ENCODE data around the gene LCE6A. TPM values are rescaled to one million over a fixed set of nuclear protein-coding genes. Genes with fewer than 3 reads are reported as not detected.

The LCE6A gene
- total and polyA plus RNA-seq, 9 of the 15 experiments (the other 6 are each of a cell fraction or from before 2014, with no cell fraction given), result not detected

DNA sequence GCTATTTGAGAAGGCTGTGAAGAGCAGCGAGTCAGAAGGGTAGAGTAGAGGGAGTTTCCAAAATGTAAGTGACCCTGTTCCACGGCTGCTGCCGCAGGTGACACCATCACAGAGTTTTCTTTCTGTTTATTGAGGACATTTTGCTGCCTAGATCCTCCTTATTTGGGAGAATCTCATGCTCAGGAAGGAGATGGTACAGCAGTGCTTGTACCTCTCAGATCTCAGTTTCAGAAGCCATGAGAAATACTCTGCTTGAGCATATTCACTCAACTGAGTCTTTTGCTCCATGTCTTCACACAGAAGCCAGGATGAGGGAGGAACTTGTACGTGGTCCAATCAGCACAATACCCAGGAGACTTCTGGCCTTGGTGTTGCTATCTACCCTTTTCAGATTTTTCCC is 18.7 kb downstream of the LCE6A start:
- WGBS (ENCODE audit: insufficient coverage, low coverage, missing lambda C conversion rate), result 2% methylated on average over 4 of the region's 4 CpGs
- intact Hi-C loops (cut with micrococcal nuclease), result no loop called here
- DNase-seq (ENCODE audit: extremely low read depth in 1 of 4, low spot score in 3 of 4) (no peak), ATAC-seq (no peak), FAIRE-seq (no peak)
- H3K4me3 ChIP-seq, result no peak overlapping the region
- POLR2A ChIA-PET, result no interaction called here
- H3K9me3 ChIP-seq (replicated peaks; ENCODE audit: control insufficient read depth, insufficient read depth, low read depth, low read length), result no peaks in the 10 kb centered on the region
- H3K27ac ChIP-seq (ENCODE audit: extremely low read depth, low read depth, low read length), result no peak overlapping the region
- no peak overlapping the region for H2AFZ ChIP-seq (ENCODE audit: low read depth, low read length)
- no peaks in the 10 kb centered on the region for H4K20me1 ChIP-seq (replicated peaks; ENCODE audit: control insufficient read depth, insufficient read depth, low read length)
- in situ Hi-C loops (cut with MboI), result no loop called here
- H3K27me3 ChIP-seq (ENCODE audit: control insufficient read depth in 2 of 2, insufficient read depth in 2 of 2, low read length in 2 of 2), result no peaks in the 10 kb centered on the region
- CTCF ChIA-PET (ENCODE audit: low intra/inter-chr PET ratio), result no interaction called here
- H3K36me3 ChIP-seq (ENCODE audit: control insufficient read depth, insufficient read depth, low read length), result no peaks in the 10 kb centered on the region
- TF ChIP-seq, protein P1, sequence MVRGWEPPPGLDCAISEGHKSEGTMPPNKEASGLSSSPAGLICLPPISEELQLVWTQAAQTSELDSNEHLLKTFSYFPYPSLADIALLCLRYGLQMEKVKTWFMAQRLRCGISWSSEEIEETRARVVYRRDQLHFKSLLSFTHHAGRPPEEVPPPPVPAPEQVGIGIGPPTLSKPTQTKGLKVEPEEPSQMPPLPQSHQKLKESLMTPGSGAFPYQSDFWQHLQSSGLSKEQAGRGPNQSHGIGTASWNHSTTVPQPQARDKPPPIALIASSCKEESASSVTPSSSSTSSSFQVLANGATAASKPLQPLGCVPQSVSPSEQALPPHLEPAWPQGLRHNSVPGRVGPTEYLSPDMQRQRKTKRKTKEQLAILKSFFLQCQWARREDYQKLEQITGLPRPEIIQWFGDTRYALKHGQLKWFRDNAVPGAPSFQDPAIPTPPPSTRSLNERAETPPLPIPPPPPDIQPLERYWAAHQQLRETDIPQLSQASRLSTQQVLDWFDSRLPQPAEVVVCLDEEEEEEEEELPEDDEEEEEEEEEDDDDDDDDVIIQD (CRISPR knock-in tag; IDR thresholded peaks at IDR 0.05), result no peak
- TF ChIP-seq MAFK (IDR thresholded peaks at IDR 0.05; ENCODE audit: low read length), result no peak
- no peak overlapping the region for H3K9ac ChIP-seq (ENCODE audit: insufficient read depth in 1 of 2, low read depth in 2 of 2, low read length in 2 of 2)
- no peaks in the 10 kb centered on the region for H3K4me1 ChIP-seq (replicated peaks in 1 of 2; ENCODE audit: control insufficient read depth in 2 of 2, insufficient read depth in 2 of 2, low read length in 2 of 2)
- H3K79me2 ChIP-seq (ENCODE audit: control insufficient read depth, insufficient read depth, low read length), result no peaks in the 10 kb centered on the region
- H3K4me2 ChIP-seq (ENCODE audit: insufficient read depth, low read length), result no peak overlapping the region
- no TSS peak for BruUV-seq (replicated peaks)
- no peaks in the 10 kb centered on the region for H3K9me1 ChIP-seq (ENCODE audit: control insufficient read depth, insufficient read depth, low read length)

- ATAC-seq (no peak), DNase-seq (ENCODE audit: extremely low read depth in 1 of 4, low spot score in 3 of 4) (no peak), FAIRE-seq (no peak)
- POLR2A ChIA-PET, result interaction anchor here (0.9 kb wide), 1 partner anchor 9 kb away, joined by 3 read pairs; no protein-coding TSS in a partner anchor
- Histone ChIP-seq H3K4me3 (no peak overlapping the region), H3K27ac (ENCODE audit: extremely low read depth, low read depth, low read length) (no peak overlapping the region), H3K4me1 (replicated peaks in 1 of 2; ENCODE audit: control insufficient read depth in 2 of 2, insufficient read depth in 2 of 2, low read length in 2 of 2) (no peaks in the 10 kb centered on the region), H3K79me2 (ENCODE audit: control insufficient read depth, insufficient read depth, low read length) (no peaks in the 10 kb centered on the region), H3K27me3 (ENCODE audit: control insufficient read depth in 2 of 2, insufficient read depth in 2 of 2, low read length in 2 of 2) (no peaks in the 10 kb centered on the region), H3K36me3 (ENCODE audit: control insufficient read depth, insufficient read depth, low read length) (no peaks in the 10 kb centered on the region), H3K9me3 (replicated peaks; ENCODE audit: control insufficient read depth, insufficient read depth, low read depth, low read length) (no peaks in the 10 kb centered on the region), H4K20me1 (replicated peaks; ENCODE audit: control insufficient read depth, insufficient read depth, low read length) (no peaks in the 10 kb centered on the region), H3K4me2 (ENCODE audit: insufficient read depth, low read length) (no peak overlapping the region), H2AFZ (ENCODE audit: low read depth, low read length) (no peak overlapping the region), H3K9me1 (ENCODE audit: control insufficient read depth, insufficient read depth, low read length) (no peaks in the 10 kb centered on the region), H3K9ac (ENCODE audit: insufficient read depth in 1 of 2, low read depth in 2 of 2, low read length in 2 of 2) (no peak overlapping the region)
- no TSS peak for BruUV-seq (replicated peaks)
- in situ Hi-C loops (cut with MboI), result no loop called here
- TF ChIP-seq ZC3H4 (CRISPR knock-in tag; IDR thresholded peaks at IDR 0.05; ENCODE audit: borderline replicate concordance), result no peak
- TF ChIP-seq CHD2 (IDR thresholded peaks at IDR 0.05; ENCODE audit: low read depth, low read length), result no peak
- TF ChIP-seq POLR3A (IDR thresholded peaks at IDR 0.05; ENCODE audit: borderline replicate concordance, extremely low read depth, insufficient read depth, insufficient read length), result no peak
- intact Hi-C loops (cut with micrococcal nuclease), result no loop called here
- CTCF ChIA-PET (ENCODE audit: low intra/inter-chr PET ratio), result no interaction called here
These were observed 21.8 kb downstream of the LCE6A start for GRCh38 chr1:152864443-152864842.
